ENCODE measurements around the gene NTHL1.

Gene NTHL1

GRCh38 chr16:2045965-2046892 is 1.4 kb downstream of the NTHL1 start:
- in situ Hi-C loops (cut with MboI; ENCODE audit: low pct_unique_long_range_greater_than_20kb, low sequenced_read_pairs), result no loop called here
- no peak for DNase-seq

- in situ Hi-C loops (cut with MboI; ENCODE audit: low pct_unique_long_range_greater_than_20kb, low sequenced_read_pairs), result no loop called here
- no peak for DNase-seq
Measured at GRCh38 chr16:2044541-2044940, 3.1 kb downstream of the NTHL1 start.

GRCh38 chr16:2043667-2044451 is 3.8 kb downstream of the NTHL1 start:
- in situ Hi-C loops (cut with MboI; ENCODE audit: low pct_unique_long_range_greater_than_20kb, low sequenced_read_pairs), result no loop called here
- no peak for DNase-seq

GRCh38 chr16:2042986-2043666 is 4.5 kb downstream of the NTHL1 start:
- no peak for DNase-seq
- in situ Hi-C loops (cut with MboI; ENCODE audit: low pct_unique_long_range_greater_than_20kb, low sequenced_read_pairs), result no loop called here

- in situ Hi-C loops (cut with MboI; ENCODE audit: low pct_unique_long_range_greater_than_20kb, low sequenced_read_pairs), result no loop called here
- no peak for DNase-seq
Measured at GRCh38 chr16:2042171-2042985, 5.3 kb downstream of the NTHL1 start.

- in situ Hi-C loops (cut with MboI; ENCODE audit: low pct_unique_long_range_greater_than_20kb, low sequenced_read_pairs), result no loop called here
- no peak for DNase-seq
Measured at GRCh38 chr16:2040787-2041522, 6.7 kb downstream of the NTHL1 start.

GRCh38 chr16:2040041-2040786 is 7.4 kb downstream of the NTHL1 start:
- DNase-seq, result no peak
- in situ Hi-C loops (cut with MboI; ENCODE audit: low pct_unique_long_range_greater_than_20kb, low sequenced_read_pairs), result no loop called here

GRCh38 chr16:2039274-2040031 is 8.2 kb downstream of the NTHL1 start:
- no peak for DNase-seq
- in situ Hi-C loops (cut with MboI; ENCODE audit: low pct_unique_long_range_greater_than_20kb, low sequenced_read_pairs), result no loop called here

- no peak for DNase-seq
- in situ Hi-C loops (cut with MboI; ENCODE audit: low pct_unique_long_range_greater_than_20kb, low sequenced_read_pairs), result no loop called here
Measured at GRCh38 chr16:2038382-2039231, 9.0 kb downstream of the NTHL1 start.

GRCh38 chr16:2037647-2038381 is 9.8 kb downstream of the NTHL1 start:
- in situ Hi-C loops (cut with MboI; ENCODE audit: low pct_unique_long_range_greater_than_20kb, low sequenced_read_pairs), result no loop called here
- DNase-seq, result no peak

- DNase-seq, result no peak
- in situ Hi-C loops (cut with MboI; ENCODE audit: low pct_unique_long_range_greater_than_20kb, low sequenced_read_pairs), result no loop called here
Measured at GRCh38 chr16:2037115-2037514, 10.5 kb downstream of the NTHL1 start.

- DNase-seq, result no peak
- in situ Hi-C loops (cut with MboI; ENCODE audit: low pct_unique_long_range_greater_than_20kb, low sequenced_read_pairs), result no loop called here
Measured at GRCh38 chr16:2036200-2036966, 11.3 kb downstream of the NTHL1 start.

GRCh38 chr16:2035431-2036199 is 12.0 kb downstream of the NTHL1 start:
- DNase-seq, result no peak
- in situ Hi-C loops (cut with MboI; ENCODE audit: low pct_unique_long_range_greater_than_20kb, low sequenced_read_pairs), result no loop called here

Measured in KBM-7 (cell line).